GM18502 (cell line): ENCODE results near the gene ATP6V0D1.
A peak's percentile ranks its signal among the peaks of the same experiment; 100 is the strongest.
"Not testable (repeated sequence)": the region's sequence is repeated elsewhere in the genome, so short reads cannot be mapped to it uniquely, and the experiment has no call there.

Experiments
- ATAC-seq: cut with Tn5 transposase; IDR thresholded peaks from one replicate; pipeline ENCODE4 v1.9.1; 2021; ENCODE audit warnings: mild to moderate bottlenecking; ENCODE audit not compliant: unreplicated experiment, poor library complexity

Gene ATP6V0D1

GRCh38 chr16:67430504-67430976, 50.4 kb downstream of the ATP6V0D1 start:
- ATAC-seq, result no peak

GRCh38 chr16:67429799-67430503, 51.0 kb downstream of the ATP6V0D1 start:
- no peak for ATAC-seq

- no peak for ATAC-seq
These were observed 51.7 kb downstream of the ATP6V0D1 start for GRCh38 chr16:67429053-67429798.

GRCh38 chr16:67428146-67428731, 52.7 kb downstream of the ATP6V0D1 start:
- no peak for ATAC-seq

- no peak for ATAC-seq
These were observed 54.0 kb downstream of the ATP6V0D1 start for GRCh38 chr16:67426950-67427349.

GRCh38 chr16:67426022-67426421, 54.9 kb downstream of the ATP6V0D1 start:
- ATAC-seq, result no peak

- no peak for ATAC-seq
These were observed 55.4 kb downstream of the ATP6V0D1 start for GRCh38 chr16:67425580-67425979.

- ATAC-seq, result no peak
These were observed 55.9 kb downstream of the ATP6V0D1 start for GRCh38 chr16:67425061-67425460.

GRCh38 chr16:67424261-67424615, 56.7 kb downstream of the ATP6V0D1 start:
- no peak for ATAC-seq

- ATAC-seq, result no peak
These were observed 57.2 kb downstream of the ATP6V0D1 start for GRCh38 chr16:67423611-67424260.

- no peak for ATAC-seq
These were observed 57.9 kb downstream of the ATP6V0D1 start for GRCh38 chr16:67423015-67423414.

- ATAC-seq, result no peak
These were observed 59.9 kb downstream of the ATP6V0D1 start for GRCh38 chr16:67421030-67421429.

- no peak for ATAC-seq
These were observed 61.0 kb downstream of the ATP6V0D1 start for GRCh38 chr16:67419931-67420330.

- no peak for ATAC-seq
These were observed 61.5 kb downstream of the ATP6V0D1 start for GRCh38 chr16:67419502-67419901.

GRCh38 chr16:67417333-67418061, 63.5 kb downstream of the ATP6V0D1 start:
- no peak for ATAC-seq

GRCh38 chr16:67415872-67416793, 64.8 kb downstream of the ATP6V0D1 start, which contains the start of gene ZDHHC1:
TSS of gene ZDHHC1 (minus strand) at chr16:67416477. CDS start at chr16:67407775, 8,702 bp downstream.
- ATAC-seq, result peak; percentile 61

GRCh38 chr16:67415421-67415820, 65.5 kb downstream of the ATP6V0D1 start:
- ATAC-seq, result not testable (repeated sequence)

- ATAC-seq, result no peak
These were observed 66.7 kb downstream of the ATP6V0D1 start for GRCh38 chr16:67413978-67414911.
